H9 (cell line): ENCODE results near the gene EVI5L. TPM values are rescaled to one million over a fixed set of nuclear protein-coding genes. Genes with fewer than 3 reads are reported as not detected.

Source experiments
- DNase-seq: peaks from one replicate; pipeline ENCODE4 v3.0.0-alpha.2; 2017
- H2AFZ ChIP-seq: one replicate; pipeline ENCODE4 v1.6.1; 2013; ENCODE audit warnings: mild to moderate bottlenecking, low read length, control low read depth, moderate library complexity
- H2AK5ac ChIP-seq: 2 replicates; pipeline ENCODE4 v1.6.1; 2013; ENCODE audit warnings: low read length, control low read depth, mixed read lengths; ENCODE audit not compliant: insufficient read length
- H2BK120ac ChIP-seq: one replicate; pipeline ENCODE4 v1.6.1; 2013; ENCODE audit warnings: low read depth, mild to moderate bottlenecking, low read length, control low read depth, inconsistent platforms; ENCODE audit not compliant: poor library complexity, severe bottlenecking
- H2BK12ac ChIP-seq: 2 replicates; pipeline ENCODE4 v1.6.1; 2013; ENCODE audit warnings: low read length, control low read depth, mixed read lengths, low read depth; ENCODE audit not compliant: insufficient read length
- H2BK15ac ChIP-seq: 2 replicates; pipeline ENCODE4 v1.6.1; 2013; ENCODE audit warnings: low read depth, low read length, control low read depth
- H2BK20ac ChIP-seq: one replicate; pipeline ENCODE4 v1.6.1; 2013; ENCODE audit warnings: low read depth, mild to moderate bottlenecking, low read length, control low read depth, inconsistent platforms; ENCODE audit not compliant: poor library complexity, severe bottlenecking
- H2BK5ac ChIP-seq: 2 replicates; pipeline ENCODE4 v1.6.1; 2013; ENCODE audit warnings: low read length, control low read depth, mixed read lengths; ENCODE audit not compliant: insufficient read length
- H3K14ac ChIP-seq: 2 replicates; pipeline ENCODE4 v1.6.1; 2013; ENCODE audit warnings: low read length, control low read depth; ENCODE audit not compliant: insufficient read depth
- H3K18ac ChIP-seq: 2 replicates; pipeline ENCODE4 v1.6.1; 2013; ENCODE audit warnings: low read depth, mild to moderate bottlenecking, mixed read lengths, low read length, control low read depth; ENCODE audit not compliant: insufficient read length
- H3K23ac ChIP-seq: 2 replicates; pipeline ENCODE4 v1.6.1; 2013; ENCODE audit warnings: low read length, control low read depth, mixed read lengths, low read depth; ENCODE audit not compliant: insufficient read length
- H3K23me2 ChIP-seq: 2 replicates; pipeline ENCODE4 v1.6.1; 2013; ENCODE audit warnings: low read depth, mild to moderate bottlenecking, mixed read lengths, low read length, control low read depth; ENCODE audit not compliant: insufficient read length, poor library complexity, severe bottlenecking
- H3K27ac ChIP-seq: 2 replicates; pipeline ENCODE4 v1.5.1; 2013; ENCODE audit warnings: low read length, control low read depth, mixed read lengths, low read depth; ENCODE audit not compliant: insufficient read length
- H3K27me3 ChIP-seq: 2 replicates; pipeline ENCODE4 v1.6.1; 2013; ENCODE audit warnings: low read length, control low read depth, inconsistent platforms; ENCODE audit not compliant: insufficient read depth
- H3K4ac ChIP-seq: 2 replicates; pipeline ENCODE4 v1.6.1; 2013; ENCODE audit warnings: low read depth, mild to moderate bottlenecking, control low read depth, inconsistent platforms, low read length, moderate library complexity
- H3K4me1 ChIP-seq: 2 replicates; pipeline ENCODE4 v1.6.1; 2013; ENCODE audit warnings: low read length, control low read depth, inconsistent platforms; ENCODE audit not compliant: insufficient read depth
- H3K4me2 ChIP-seq: 2 replicates; pipeline ENCODE4 v1.6.1; 2013; ENCODE audit warnings: low read length, control low read depth, mixed read lengths; ENCODE audit not compliant: insufficient read length, insufficient read depth
- H3K56ac ChIP-seq: 2 replicates; pipeline ENCODE4 v1.6.1; 2013; ENCODE audit warnings: low read depth, mild to moderate bottlenecking, mixed read lengths, low read length, control low read depth; ENCODE audit not compliant: insufficient read length
- H3K79me1 ChIP-seq: 2 replicates; pipeline ENCODE4 v1.6.1; 2013; ENCODE audit warnings: low read depth, mild to moderate bottlenecking, moderate library complexity, low read length, control low read depth, inconsistent platforms; ENCODE audit not compliant: insufficient read depth, poor library complexity, severe bottlenecking
- H3K79me2 ChIP-seq: 2 replicates; pipeline ENCODE4 v1.6.1; 2013; ENCODE audit warnings: low read length, control low read depth, inconsistent platforms; ENCODE audit not compliant: insufficient read depth
- H3K9ac ChIP-seq: 2 replicates; pipeline ENCODE4 v1.6.1; 2013; ENCODE audit warnings: low read length, control low read depth, mixed read lengths; ENCODE audit not compliant: insufficient read length; ENCODE audit errors: extremely low read depth
- H3K9me3 ChIP-seq: one replicate; pipeline ENCODE4 v1.6.1; 2013; ENCODE audit warnings: low read depth, low read length, inconsistent platforms; ENCODE audit not compliant: control insufficient read depth
- H3T11ph ChIP-seq: one replicate; pipeline ENCODE4 v1.6.1; 2013; ENCODE audit warnings: mild to moderate bottlenecking, low read length, control low read depth, inconsistent platforms
- H4K20me1 ChIP-seq: one replicate; pipeline ENCODE4 v1.6.1; 2013; ENCODE audit not compliant: control insufficient read depth, insufficient read length, insufficient read depth
- H4K5ac ChIP-seq: 2 replicates; pipeline ENCODE4 v1.6.1; 2013; ENCODE audit warnings: low read depth, mild to moderate bottlenecking, mixed read lengths, low read length, control low read depth; ENCODE audit not compliant: insufficient read length
- H4K8ac ChIP-seq: replicated peaks from 2 replicates; pipeline ENCODE4 v1.6.1; 2013; ENCODE audit warnings: low read length, control low read depth, mixed read lengths, low read depth; ENCODE audit not compliant: insufficient read length
- H4K91ac ChIP-seq: 2 replicates; pipeline ENCODE4 v1.6.1; 2013; ENCODE audit warnings: low read depth, mild to moderate bottlenecking, moderate library complexity, mixed read lengths, low read length, control low read depth; ENCODE audit not compliant: insufficient read length
- H3K27ac Mint-ChIP-seq, 3 experiments: 2 replicates in 2 of 3; 3 replicates in 1 of 3; pipeline ENCODE4 v1.8.0; 2020 to 2021; ENCODE audit warnings: mixed read lengths in 3 of 3, mild to moderate bottlenecking in 1 of 3, moderate library complexity in 1 of 3
- H3K27me3 Mint-ChIP-seq: 2 replicates; pipeline ENCODE4 v1.8.0; 2021; ENCODE audit warnings: low read depth, mild to moderate bottlenecking, moderate library complexity, mixed read lengths
- H3K36me3 Mint-ChIP-seq, 3 experiments: 2 replicates in 2 of 3; 3 replicates in 1 of 3; pipeline ENCODE4 v1.8.0; 2020 to 2021; ENCODE audit warnings: low read depth in 3 of 3, mixed read lengths in 3 of 3; ENCODE audit not compliant: insufficient read depth in 1 of 3
- H3K4me1 Mint-ChIP-seq, 2 experiments: 2 replicates each; pipeline ENCODE4 v1.8.0; 2020; ENCODE audit warnings: mixed read lengths in 2 of 2
- H3K4me3 Mint-ChIP-seq, 2 experiments: 2 replicates in 1 of 2; 3 replicates in 1 of 2; pipeline ENCODE4 v1.8.0; 2020 to 2021; ENCODE audit warnings: mild to moderate bottlenecking in 2 of 2, mixed read lengths in 2 of 2, moderate library complexity in 1 of 2
- H3K9me3 Mint-ChIP-seq, 2 experiments: 2 replicates in 1 of 2; 3 replicates in 1 of 2; pipeline ENCODE4 v1.8.0; 2020; ENCODE audit warnings: mild to moderate bottlenecking in 2 of 2, mixed read lengths in 2 of 2, moderate library complexity in 1 of 2
- WGBS: extraction: QIAGEN DNeasy Blood & Tissue Kit; methylation state at CpG from one replicate; pipeline ENCODE4 v1.1.7; 2013; ENCODE audit warnings: missing lambda C conversion rate, low lambda C conversion rate, mixed read lengths; ENCODE audit not compliant: insufficient read length; ENCODE audit errors: extremely low coverage; 5-methylcytosine and 5-hydroxymethylcytosine counted together
- total RNA-seq: library from RNA; stranded (reverse); gene quantifications from 2 replicates; pipeline ENCODE4 v1.2.1, GENCODE V29; 2021
- TF ChIP-seq, protein P1 (sequence below): fragments of 200-600 bp; sonication (generic); conservative IDR thresholded peaks from 3 replicates; pipeline ENCODE4 v1.8.0; 2021; ENCODE audit warnings: antibody characterized with exemption, mild to moderate bottlenecking

Gene EVI5L
- total RNA-seq, 1 experiment from 2014 or later: 7.1 TPM

DNA sequence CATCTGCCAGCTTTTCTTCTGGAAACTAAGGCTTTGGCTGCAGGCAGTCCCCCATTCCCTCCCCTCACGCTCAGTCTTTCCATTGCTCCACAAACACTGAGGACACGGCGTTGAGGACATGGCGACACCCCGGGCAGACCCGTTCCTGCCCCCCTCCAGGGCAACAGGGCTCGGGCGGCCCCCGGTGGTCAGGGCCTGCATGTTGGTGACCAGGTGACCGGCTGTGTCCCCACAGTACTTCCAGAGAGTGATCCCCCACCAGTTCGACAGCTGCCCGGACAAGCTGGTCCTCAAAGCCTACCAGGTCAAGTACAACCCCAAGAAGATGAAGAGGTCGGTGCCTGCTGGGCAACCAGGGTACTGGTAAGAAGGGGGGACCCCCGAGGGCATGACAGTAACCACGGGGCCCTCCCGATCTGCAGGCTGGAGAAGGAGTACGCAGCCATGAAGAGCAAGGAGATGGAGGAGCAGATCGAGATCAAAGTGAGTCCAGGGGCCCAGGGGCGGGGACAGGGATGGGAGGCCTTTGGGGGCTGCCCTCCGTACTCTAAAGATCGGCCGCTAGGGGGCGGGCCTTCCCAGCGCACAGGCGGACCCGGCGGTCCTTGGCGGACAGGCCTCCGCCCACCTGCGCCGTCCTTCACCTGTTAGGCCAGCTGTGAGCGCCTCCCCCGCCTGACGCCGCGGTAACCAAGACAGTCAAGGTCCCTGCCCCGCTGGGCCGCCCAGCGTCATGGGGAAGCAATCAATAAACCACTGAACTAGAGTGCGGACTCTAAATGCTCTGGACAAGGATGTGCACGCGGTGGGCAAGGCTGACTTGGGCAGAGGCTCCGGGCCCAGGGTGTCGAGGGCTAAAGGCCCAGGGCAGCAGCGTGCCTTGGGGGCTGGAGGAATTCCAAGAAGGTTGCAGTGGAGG lies 23.1 kb downstream of the EVI5L start:
- no peaks in the 10 kb centered on the region for H3K4me1 ChIP-seq
- H2BK20ac ChIP-seq: no peak overlapping the region
- WGBS: no CpG with 5 or more reads among the region's 45 CpGs
- DNase-seq: peak; percentile 96
- peak overlapping the region; percentile 14 for H3K4me2 ChIP-seq
- peak overlapping the region; percentile 41 to 51; a peak in 3 of 5 replicates for H3K4me3 Mint-ChIP-seq
- no peak overlapping the region for H4K5ac ChIP-seq
- H3K9me3 ChIP-seq: no peaks in the 10 kb centered on the region
- no peak overlapping the region for H3K56ac ChIP-seq
- no peak overlapping the region for H2BK5ac ChIP-seq
- peaks cover 6 to 28% of the 10 kb centered on the region in 2 experiments for H3K4me1 Mint-ChIP-seq
- H4K8ac ChIP-seq: no peak overlapping the region
- no peak overlapping the region for H2BK120ac ChIP-seq
- H3K27me3 Mint-ChIP-seq: peaks cover 40% of the 10 kb centered on the region
- no peak overlapping the region for H2AK5ac ChIP-seq
- no peaks in the 10 kb centered on the region for H3K9me3 Mint-ChIP-seq
- no peaks in the 10 kb centered on the region for H4K20me1 ChIP-seq
- H3K23ac ChIP-seq: no peak overlapping the region
- H3K27ac ChIP-seq: no peak overlapping the region
- peak overlapping the region in 1 of 3 experiments; percentile 49; a peak in 1 of 7 replicates for H3K27ac Mint-ChIP-seq
- no peak overlapping the region for H3K4ac ChIP-seq
- H3K79me2 ChIP-seq: no peaks in the 10 kb centered on the region
- H3K79me1 ChIP-seq: no peaks in the 10 kb centered on the region
- H4K91ac ChIP-seq: no peak overlapping the region
- H3K18ac ChIP-seq: no peak overlapping the region
- H3K36me3 Mint-ChIP-seq: no peaks in the 10 kb centered on the region
- H3T11ph ChIP-seq: no peak overlapping the region
- H2BK12ac ChIP-seq: no peak overlapping the region
- TF ChIP-seq, protein P1, sequence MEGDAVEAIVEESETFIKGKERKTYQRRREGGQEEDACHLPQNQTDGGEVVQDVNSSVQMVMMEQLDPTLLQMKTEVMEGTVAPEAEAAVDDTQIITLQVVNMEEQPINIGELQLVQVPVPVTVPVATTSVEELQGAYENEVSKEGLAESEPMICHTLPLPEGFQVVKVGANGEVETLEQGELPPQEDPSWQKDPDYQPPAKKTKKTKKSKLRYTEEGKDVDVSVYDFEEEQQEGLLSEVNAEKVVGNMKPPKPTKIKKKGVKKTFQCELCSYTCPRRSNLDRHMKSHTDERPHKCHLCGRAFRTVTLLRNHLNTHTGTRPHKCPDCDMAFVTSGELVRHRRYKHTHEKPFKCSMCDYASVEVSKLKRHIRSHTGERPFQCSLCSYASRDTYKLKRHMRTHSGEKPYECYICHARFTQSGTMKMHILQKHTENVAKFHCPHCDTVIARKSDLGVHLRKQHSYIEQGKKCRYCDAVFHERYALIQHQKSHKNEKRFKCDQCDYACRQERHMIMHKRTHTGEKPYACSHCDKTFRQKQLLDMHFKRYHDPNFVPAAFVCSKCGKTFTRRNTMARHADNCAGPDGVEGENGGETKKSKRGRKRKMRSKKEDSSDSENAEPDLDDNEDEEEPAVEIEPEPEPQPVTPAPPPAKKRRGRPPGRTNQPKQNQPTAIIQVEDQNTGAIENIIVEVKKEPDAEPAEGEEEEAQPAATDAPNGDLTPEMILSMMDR: peak; percentile 98
- peaks cover 3% of the 10 kb centered on the region for H3K23me2 ChIP-seq
- no peak overlapping the region for H2BK15ac ChIP-seq
- no peak overlapping the region for H3K9ac ChIP-seq
- H3K14ac ChIP-seq: no peak overlapping the region
- no peak overlapping the region for H2AFZ ChIP-seq
- no peaks in the 10 kb centered on the region for H3K27me3 ChIP-seq
